Rectal smooth muscle tissue (tissue), 1 donor: ENCODE results near the gene ZFPM1.

Source experiments
- H3K27ac ChIP-seq: one replicate; pipeline ENCODE4 v1.7.0; 2013; ENCODE audit warnings: low read depth, low read length, inconsistent platforms
- H3K27me3 ChIP-seq: one replicate; pipeline ENCODE4 v1.7.0; 2013; ENCODE audit warnings: low read length; ENCODE audit not compliant: control insufficient read depth, insufficient read depth
- H3K36me3 ChIP-seq: one replicate; pipeline ENCODE4 v1.7.0; 2013; ENCODE audit warnings: low read length; ENCODE audit not compliant: control insufficient read depth, insufficient read depth
- H3K4me1 ChIP-seq: one replicate; pipeline ENCODE4 v1.7.0; 2013; ENCODE audit warnings: low read length; ENCODE audit not compliant: control insufficient read depth, insufficient read depth
- H3K4me3 ChIP-seq: one replicate; pipeline ENCODE4 v1.7.0; 2013; ENCODE audit warnings: low read length
- H3K9ac ChIP-seq: one replicate; pipeline ENCODE4 v1.7.0; 2013; ENCODE audit warnings: low read length

Gene ZFPM1

DNA sequence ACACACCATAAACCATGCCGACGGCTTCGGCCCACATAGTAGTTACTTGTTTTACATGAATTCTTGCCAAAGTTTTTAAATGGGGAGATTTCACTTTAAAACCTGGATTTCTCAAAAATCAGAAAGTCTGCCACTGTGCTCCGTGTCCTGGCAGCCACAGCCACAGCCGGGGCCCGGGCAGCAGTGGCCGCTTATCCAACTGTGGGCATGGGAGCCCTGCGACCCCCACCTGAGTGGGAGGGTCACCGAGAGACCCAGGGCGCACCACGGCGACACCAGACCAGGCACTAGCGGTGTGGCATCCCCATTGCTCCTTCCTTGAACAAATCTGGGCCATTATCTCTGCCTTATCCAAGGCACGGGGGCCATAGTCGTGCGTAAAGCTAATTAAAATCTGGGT lies 40.3 kb upstream of the ZFPM1 start:
- no peak overlapping the region for H3K27ac ChIP-seq
- H3K4me3 ChIP-seq = no peak overlapping the region
- H3K36me3 ChIP-seq = no peaks in the 10 kb centered on the region
- no peaks in the 10 kb centered on the region for H3K4me1 ChIP-seq
- no peak overlapping the region for H3K9ac ChIP-seq
- H3K27me3 ChIP-seq = no peaks in the 10 kb centered on the region

GRCh38 chr16:88413231-88413630 lies 39.8 kb upstream of the ZFPM1 start:
- Histone ChIP-seq H3K36me3 (no peaks in the 10 kb centered on the region), H3K4me1 (no peaks in the 10 kb centered on the region), H3K9ac (no peak overlapping the region), H3K27ac (no peak overlapping the region), H3K4me3 (no peak overlapping the region), H3K27me3 (no peaks in the 10 kb centered on the region)

DNA sequence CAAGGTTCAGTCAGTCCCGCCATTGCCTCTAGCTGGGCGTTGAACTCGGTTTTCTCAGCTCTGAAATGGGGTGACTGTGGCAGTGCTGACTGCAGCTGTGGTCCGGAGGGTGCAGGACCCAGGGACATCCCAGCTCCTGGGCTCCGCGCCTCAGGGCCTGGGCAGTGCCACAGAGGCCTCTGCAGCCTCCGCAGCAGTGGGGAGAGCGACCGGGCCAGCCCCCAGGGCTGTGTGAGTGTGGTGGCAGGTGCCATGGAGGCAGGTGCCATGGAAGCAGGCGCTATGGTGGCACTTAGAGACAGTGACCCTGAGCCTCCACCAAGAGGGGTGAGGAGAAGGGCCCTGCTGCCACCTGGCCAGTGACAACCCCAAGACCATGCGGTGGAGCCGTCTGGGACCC lies 39.4 kb upstream of the ZFPM1 start:
- Histone ChIP-seq H3K9ac (no peak overlapping the region), H3K36me3 (no peaks in the 10 kb centered on the region), H3K27me3 (no peaks in the 10 kb centered on the region), H3K4me3 (no peak overlapping the region), H3K4me1 (no peaks in the 10 kb centered on the region), H3K27ac (no peak overlapping the region)

- Histone ChIP-seq H3K27me3 (no peaks in the 10 kb centered on the region), H3K27ac (no peak overlapping the region), H3K36me3 (no peaks in the 10 kb centered on the region), H3K4me1 (no peaks in the 10 kb centered on the region), H3K9ac (no peak overlapping the region), H3K4me3 (no peak overlapping the region)
Observed at GRCh38 chr16:88414521-88415380, 38.3 kb upstream of the ZFPM1 start.

GRCh38 chr16:88415381-88415705 lies 37.7 kb upstream of the ZFPM1 start:
- Histone ChIP-seq H3K9ac (no peak overlapping the region), H3K4me3 (no peak overlapping the region), H3K27ac (no peak overlapping the region), H3K27me3 (no peaks in the 10 kb centered on the region), H3K36me3 (no peaks in the 10 kb centered on the region), H3K4me1 (no peaks in the 10 kb centered on the region)

- H3K4me1 ChIP-seq = no peaks in the 10 kb centered on the region
- H3K27ac ChIP-seq = no peak overlapping the region
- H3K9ac ChIP-seq = no peak overlapping the region
- no peaks in the 10 kb centered on the region for H3K36me3 ChIP-seq
- H3K27me3 ChIP-seq = no peaks in the 10 kb centered on the region
- H3K4me3 ChIP-seq = no peak overlapping the region
Observed at GRCh38 chr16:88415713-88416323, 37.3 kb upstream of the ZFPM1 start.

DNA sequence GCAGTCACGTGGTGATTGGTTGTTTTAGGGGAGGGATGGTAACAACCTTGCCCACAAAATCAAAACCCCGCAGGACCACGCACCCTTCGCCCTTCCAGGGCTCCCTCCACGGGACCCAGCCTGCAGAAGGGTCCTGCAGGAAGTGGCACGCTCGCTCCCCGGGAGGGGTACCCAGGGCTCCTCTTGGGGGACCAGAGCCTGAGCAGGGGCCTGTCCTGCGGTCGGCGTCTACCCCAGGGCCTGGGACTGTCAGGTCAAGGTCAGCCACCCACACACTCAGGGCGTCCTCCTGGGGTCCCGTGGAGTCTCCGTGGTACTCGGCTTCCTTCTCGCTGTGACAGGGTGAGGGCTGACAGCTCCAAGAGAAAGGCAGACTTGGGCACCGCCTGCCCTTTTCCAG lies 36.4 kb upstream of the ZFPM1 start:
- Histone ChIP-seq H3K36me3 (no peaks in the 10 kb centered on the region), H3K4me3 (no peak overlapping the region), H3K4me1 (no peaks in the 10 kb centered on the region), H3K27ac (no peak overlapping the region), H3K9ac (no peak overlapping the region), H3K27me3 (no peaks in the 10 kb centered on the region)

GRCh38 chr16:88417684-88418476 lies 35.2 kb upstream of the ZFPM1 start:
- Histone ChIP-seq H3K36me3 (no peaks in the 10 kb centered on the region), H3K27me3 (no peaks in the 10 kb centered on the region), H3K4me3 (no peak overlapping the region), H3K9ac (no peak overlapping the region), H3K4me1 (no peaks in the 10 kb centered on the region), H3K27ac (no peak overlapping the region)

GRCh38 chr16:88418869-88419268 lies 34.2 kb upstream of the ZFPM1 start:
- no peak overlapping the region for H3K9ac ChIP-seq
- no peaks in the 10 kb centered on the region for H3K4me1 ChIP-seq
- H3K27me3 ChIP-seq = no peaks in the 10 kb centered on the region
- H3K27ac ChIP-seq = no peak overlapping the region
- no peaks in the 10 kb centered on the region for H3K36me3 ChIP-seq
- H3K4me3 ChIP-seq = no peak overlapping the region

DNA sequence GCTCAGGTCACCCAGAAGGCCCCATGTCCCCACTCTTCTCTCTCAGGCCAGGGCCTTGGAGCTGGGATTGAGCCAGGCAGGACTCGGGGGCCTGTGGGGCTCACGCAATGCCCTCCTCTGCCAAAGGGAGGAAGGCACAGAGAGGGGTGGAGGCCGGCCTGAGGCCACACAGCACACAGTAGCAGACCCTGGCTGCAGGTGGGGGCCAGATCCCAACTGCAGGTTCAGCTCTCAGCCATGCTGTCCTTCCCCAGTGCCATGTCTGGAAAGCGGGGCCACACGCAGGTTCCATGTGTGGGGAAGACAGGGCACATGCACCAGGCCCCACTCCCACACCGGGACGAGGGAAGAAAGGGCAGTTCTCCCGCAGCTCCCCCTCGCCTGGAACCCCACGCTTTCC lies 33.3 kb upstream of the ZFPM1 start:
- Histone ChIP-seq H3K27ac (no peak overlapping the region), H3K36me3 (no peaks in the 10 kb centered on the region), H3K27me3 (no peaks in the 10 kb centered on the region), H3K4me1 (no peaks in the 10 kb centered on the region), H3K4me3 (no peak overlapping the region), H3K9ac (no peak overlapping the region)

- Histone ChIP-seq H3K36me3 (no peaks in the 10 kb centered on the region), H3K27me3 (no peaks in the 10 kb centered on the region), H3K9ac (no peak overlapping the region), H3K27ac (no peak overlapping the region), H3K4me1 (no peaks in the 10 kb centered on the region), H3K4me3 (no peak overlapping the region)
Observed at GRCh38 chr16:88420496-88420895, 32.6 kb upstream of the ZFPM1 start.

- no peak overlapping the region for H3K27ac ChIP-seq
- no peak overlapping the region for H3K4me3 ChIP-seq
- no peak overlapping the region for H3K9ac ChIP-seq
- H3K36me3 ChIP-seq = no peaks in the 10 kb centered on the region
- H3K27me3 ChIP-seq = no peaks in the 10 kb centered on the region
- no peaks in the 10 kb centered on the region for H3K4me1 ChIP-seq
Observed at GRCh38 chr16:88421301-88421700, 31.8 kb upstream of the ZFPM1 start.
